ENCODE measurements around the gene TIMP3.

DNA sequence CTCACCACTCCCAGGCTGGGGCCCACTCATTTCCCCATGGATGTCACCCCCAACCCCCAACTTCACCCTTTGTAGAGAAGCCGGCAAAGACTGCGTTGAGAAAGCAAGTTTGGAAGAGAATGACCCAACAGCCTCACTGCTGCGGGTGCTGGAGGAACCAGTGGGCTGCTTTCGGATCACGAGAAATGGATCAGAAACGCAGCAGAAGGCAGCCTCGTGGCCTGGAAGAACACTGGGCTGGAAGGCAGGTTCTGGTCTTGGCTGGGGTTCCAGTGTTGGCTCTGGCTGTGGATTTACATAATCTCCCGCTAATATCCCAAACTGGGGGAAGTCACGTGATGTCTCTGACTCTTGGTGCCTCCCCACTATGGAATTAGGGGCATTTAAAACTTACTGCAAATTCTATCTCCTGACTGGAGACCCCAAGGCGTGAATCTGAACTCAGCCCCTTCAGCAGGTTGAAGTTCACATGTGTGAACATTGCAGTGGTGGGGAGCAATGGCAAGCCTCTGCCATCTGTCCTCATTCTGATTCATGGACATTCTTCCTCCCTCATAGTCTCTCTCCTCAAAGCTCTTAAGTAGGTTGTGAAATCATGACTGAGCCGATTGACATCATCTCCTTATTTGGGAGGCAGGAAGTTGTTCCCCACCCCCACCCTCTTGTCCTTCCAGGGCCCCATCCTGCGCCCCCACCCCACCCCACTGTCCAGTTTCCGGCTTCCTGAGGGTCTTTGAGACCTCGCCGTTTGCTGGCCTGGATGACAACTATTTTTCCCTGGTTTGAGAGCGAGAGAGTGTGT lies 37.0 kb upstream of the TIMP3 start:
- TF ChIP-seq CTCF (IDR thresholded peaks at IDR 0.05) (no peak), POLR2A (IDR thresholded peaks at IDR 0.05) (no peak)

Measured in heart left ventricle (tissue), 13 donors.